GM23338 (cell line): Measurements from ENCODE around the gene RYR2. TPM values are rescaled to one million over a fixed set of nuclear protein-coding genes. Genes with fewer than 3 reads are reported as not detected.

ENCODE experiments used
- ATAC-seq: fragments of 200-7000 bp; cut with Tn5 transposase; 3 replicates; pipeline ENCODE4 v1.9.1; 2020
- DNase-seq: peaks from one replicate; pipeline ENCODE4 v3.0.0-alpha.2; 2015; ENCODE audit warnings: low spot score
- H2AFZ ChIP-seq: fragments of 200-600 bp; sonication (generic); 2 replicates; pipeline ENCODE4 v1.8.0; 2016; ENCODE audit warnings: antibody characterized with exemption, mild to moderate bottlenecking, moderate library complexity
- H3F3A ChIP-seq: fragments of 200-600 bp; sonication (generic); replicated peaks from 2 replicates; pipeline ENCODE4 v1.8.0; 2017; ENCODE audit warnings: antibody characterized with exemption, mixed run types, low read depth
- H3K27ac ChIP-seq: fragments of 200-600 bp; sonication (generic); 2 replicates; pipeline ENCODE4 v1.6.1; 2016; ENCODE audit warnings: low read depth
- H3K27me3 ChIP-seq: fragments of 200-600 bp; sonication (generic); 2 replicates; pipeline ENCODE4 v1.8.0; 2016; ENCODE audit warnings: mild to moderate bottlenecking, mixed run types, moderate library complexity; ENCODE audit not compliant: insufficient read depth
- H3K36me3 ChIP-seq: fragments of 200-600 bp; sonication (generic); 2 replicates; pipeline ENCODE4 v1.8.0; 2016; ENCODE audit warnings: mild to moderate bottlenecking; ENCODE audit not compliant: insufficient read depth
- H3K4me1 ChIP-seq: fragments of 200-600 bp; sonication (generic); 2 replicates; pipeline ENCODE4 v1.8.0; 2016; ENCODE audit warnings: mild to moderate bottlenecking, moderate library complexity; ENCODE audit not compliant: insufficient read depth
- H3K4me2 ChIP-seq: fragments of 200-600 bp; sonication (generic); 2 replicates; pipeline ENCODE4 v1.7.1; 2017; ENCODE audit warnings: mixed run types
- H3K4me3 ChIP-seq: fragments of 200-600 bp; sonication (generic); 2 replicates; pipeline ENCODE4 v1.6.1; 2016; ENCODE audit warnings: mixed run types
- H3K79me2 ChIP-seq: fragments of 200-600 bp; sonication (generic); replicated peaks from 2 replicates; pipeline ENCODE4 v1.8.0; 2017; ENCODE audit warnings: mild to moderate bottlenecking; ENCODE audit not compliant: insufficient read depth
- H3K9me2 ChIP-seq: fragments of 200-600 bp; sonication (generic); 2 replicates; pipeline ENCODE4 v1.8.0; 2017; ENCODE audit not compliant: insufficient read depth
- H4K20me1 ChIP-seq: fragments of 200-600 bp; sonication (generic); replicated peaks from 2 replicates; pipeline ENCODE4 v1.8.0; 2017; ENCODE audit warnings: mild to moderate bottlenecking; ENCODE audit not compliant: insufficient read depth
- H3K27ac Mint-ChIP-seq: 2 replicates; pipeline ENCODE4 v1.8.0; 2020; ENCODE audit warnings: inconsistent platforms, mild to moderate bottlenecking, moderate library complexity, mixed read lengths
- H3K27me3 Mint-ChIP-seq: 3 replicates; pipeline ENCODE4 v1.8.0; 2022; ENCODE audit warnings: low read depth, mild to moderate bottlenecking, moderate library complexity, mixed read lengths, inconsistent platforms; ENCODE audit not compliant: insufficient read depth, poor library complexity
- H3K36me3 Mint-ChIP-seq: 3 replicates; pipeline ENCODE4 v1.8.0; 2021; ENCODE audit warnings: low read depth, mild to moderate bottlenecking, inconsistent platforms, moderate library complexity, mixed read lengths
- H3K4me1 Mint-ChIP-seq: 3 replicates; pipeline ENCODE4 v1.8.0; 2020; ENCODE audit warnings: mild to moderate bottlenecking, inconsistent platforms, mixed read lengths
- H3K4me3 Mint-ChIP-seq: 3 replicates; pipeline ENCODE4 v1.8.0; 2021; ENCODE audit warnings: moderate library complexity, mild to moderate bottlenecking, inconsistent platforms, mixed read lengths
- H3K9me3 Mint-ChIP-seq: 3 replicates; pipeline ENCODE4 v1.8.0; 2020; ENCODE audit warnings: moderate library complexity, mild to moderate bottlenecking, inconsistent platforms, mixed read lengths
- CREB1 ChIP-seq: fragments of 250-450 bp; sonication (Bioruptor Pico); IDR thresholded peaks from 2 replicates; pipeline ENCODE4 v1.5.0; 2020; ENCODE audit warnings: low read depth, mild to moderate bottlenecking, moderate library complexity
- POLR2AphosphoS5 ChIP-seq: IDR thresholded peaks from 2 replicates; pipeline ENCODE4 v1.6.1; 2016; ENCODE audit warnings: antibody characterized with exemption, low read depth
- REST ChIP-seq: IDR thresholded peaks from one replicate; pipeline ENCODE4 v1.6.1; 2018; ENCODE audit warnings: antibody characterized with exemption; ENCODE audit not compliant: unreplicated experiment
- ZNF114 ChIP-seq: fragments of 250-450 bp; sonication (Bioruptor Pico); IDR thresholded peaks from 2 replicates; pipeline ENCODE4 v1.5.0; 2020; ENCODE audit warnings: mild to moderate bottlenecking, moderate library complexity
- ZNF462 ChIP-seq: fragments of 250-450 bp; sonication (Bioruptor Pico); IDR thresholded peaks from 2 replicates; pipeline ENCODE4 v1.5.0; 2020; ENCODE audit warnings: mild to moderate bottlenecking, moderate library complexity
- polyA plus RNA-seq: library from polyadenylated mRNA; unstranded; fragments of >200 nt; fragmentation: Nextera tagmentation; extraction: Ambion mirVana; gene quantifications from 2 replicates; pipeline ENCODE4 v1.2.1, GENCODE V29; 2016
- total RNA-seq: library from RNA; depleted of rRNA; stranded (reverse); fragments of >200 nt; shearing (Covaris generic); gene quantifications from 2 replicates; pipeline ENCODE4 v1.2.3, GENCODE V29; 2014
- TF ChIP-seq, protein P1 (sequence below), 2 experiments: fragments of 200-600 bp in 1 of 2; sonication (generic) in 1 of 2; conservative IDR thresholded peaks; 2 replicates each; pipeline versions ENCODE4 v1.5.1 to v1.6.1; 2016 to 2017; ENCODE audit warnings: antibody characterized with exemption in 2 of 2, low read depth in 2 of 2, mild to moderate bottlenecking in 2 of 2, moderate library complexity in 1 of 2

RYR2 gene
- total and polyA plus RNA-seq, 2 experiments from 2014 or later = 8.9 to 10.0 TPM

GRCh38 chr1:237152506-237153335 lies 110.7 kb downstream of the RYR2 start:
- Histone ChIP-seq H3K27ac (no peak overlapping the region), H3K4me1 (peaks cover 12% of the 10 kb centered on the region), H2AFZ (no peak overlapping the region), H3K9me2 (no peaks in the 10 kb centered on the region), H3K4me3 (no peak overlapping the region), H4K20me1 (no peaks in the 10 kb centered on the region), H3F3A (no peaks in the 10 kb centered on the region), H3K4me2 (no peak overlapping the region), H3K36me3 (no peaks in the 10 kb centered on the region), H3K27me3 (no peaks in the 10 kb centered on the region), H3K79me2 (peaks cover 73% of the 10 kb centered on the region)
- Mint-ChIP-seq H3K27me3 (no peaks in the 10 kb centered on the region), H3K4me1 (peaks cover 10% of the 10 kb centered on the region), H3K9me3 (no peaks in the 10 kb centered on the region), H3K27ac (no peak overlapping the region), H3K4me3 (no peak overlapping the region), H3K36me3 (no peaks in the 10 kb centered on the region; the same call in 2 of the 3 replicates)
- no peak for DNase-seq
- no peak for ATAC-seq
- TF ChIP-seq POLR2AphosphoS5 (no peak), CREB1 (no peak), ZNF462 (no peak), REST (no peak), ZNF114 (CRISPR knock-in tag) (no peak)
- TF ChIP-seq, protein P1, sequence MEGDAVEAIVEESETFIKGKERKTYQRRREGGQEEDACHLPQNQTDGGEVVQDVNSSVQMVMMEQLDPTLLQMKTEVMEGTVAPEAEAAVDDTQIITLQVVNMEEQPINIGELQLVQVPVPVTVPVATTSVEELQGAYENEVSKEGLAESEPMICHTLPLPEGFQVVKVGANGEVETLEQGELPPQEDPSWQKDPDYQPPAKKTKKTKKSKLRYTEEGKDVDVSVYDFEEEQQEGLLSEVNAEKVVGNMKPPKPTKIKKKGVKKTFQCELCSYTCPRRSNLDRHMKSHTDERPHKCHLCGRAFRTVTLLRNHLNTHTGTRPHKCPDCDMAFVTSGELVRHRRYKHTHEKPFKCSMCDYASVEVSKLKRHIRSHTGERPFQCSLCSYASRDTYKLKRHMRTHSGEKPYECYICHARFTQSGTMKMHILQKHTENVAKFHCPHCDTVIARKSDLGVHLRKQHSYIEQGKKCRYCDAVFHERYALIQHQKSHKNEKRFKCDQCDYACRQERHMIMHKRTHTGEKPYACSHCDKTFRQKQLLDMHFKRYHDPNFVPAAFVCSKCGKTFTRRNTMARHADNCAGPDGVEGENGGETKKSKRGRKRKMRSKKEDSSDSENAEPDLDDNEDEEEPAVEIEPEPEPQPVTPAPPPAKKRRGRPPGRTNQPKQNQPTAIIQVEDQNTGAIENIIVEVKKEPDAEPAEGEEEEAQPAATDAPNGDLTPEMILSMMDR (conservative IDR thresholded peaks at IDR 0.05; ENCODE audit: low read depth in 2 of 2) = no peak
